IPS-18a (cell line): ENCODE data around the gene CRHR2.

Source experiments
- H3K27ac ChIP-seq: one replicate; pipeline ENCODE4 v1.5.1; 2013; ENCODE audit warnings: low read length
- H3K27me3 ChIP-seq: one replicate; pipeline ENCODE4 v1.6.1; 2013; ENCODE audit warnings: mild to moderate bottlenecking, low read length; ENCODE audit not compliant: control insufficient read depth, insufficient read depth
- H3K36me3 ChIP-seq: one replicate; pipeline ENCODE4 v1.6.1; 2013; ENCODE audit warnings: low read depth, low read length; ENCODE audit not compliant: control insufficient read depth
- H3K4me1 ChIP-seq: one replicate; pipeline ENCODE4 v1.6.1; 2013; ENCODE audit warnings: low read depth, low read length; ENCODE audit not compliant: control insufficient read depth
- H3K4me3 ChIP-seq: one replicate; pipeline ENCODE4 v1.5.1; 2013; ENCODE audit warnings: low read length
- H3K9ac ChIP-seq: one replicate; pipeline ENCODE4 v1.6.1; 2013; ENCODE audit warnings: mild to moderate bottlenecking, low read length, moderate library complexity
- H3K9me3 ChIP-seq: one replicate; pipeline ENCODE4 v1.6.1; 2013; ENCODE audit warnings: low read depth, low read length; ENCODE audit not compliant: control insufficient read depth

CRHR2 gene

GRCh38 chr7:30674420-30674819 is 7.8 kb downstream of the CRHR2 start:
- Histone ChIP-seq H3K9ac (no peak overlapping the region), H3K4me3 (no peak overlapping the region), H3K4me1 (no peaks in the 10 kb centered on the region), H3K27me3 (no peaks in the 10 kb centered on the region), H3K9me3 (no peaks in the 10 kb centered on the region), H3K27ac (no peak overlapping the region), H3K36me3 (no peaks in the 10 kb centered on the region)

GRCh38 chr7:30671793-30672465 is 10.3 kb downstream of the CRHR2 start:
- no peaks in the 10 kb centered on the region for H3K27me3 ChIP-seq
- no peaks in the 10 kb centered on the region for H3K4me1 ChIP-seq
- H3K27ac ChIP-seq, result no peak overlapping the region
- no peak overlapping the region for H3K4me3 ChIP-seq
- no peak overlapping the region for H3K9ac ChIP-seq
- no peaks in the 10 kb centered on the region for H3K9me3 ChIP-seq
- H3K36me3 ChIP-seq, result no peaks in the 10 kb centered on the region

- Histone ChIP-seq H3K27ac (no peak overlapping the region), H3K36me3 (no peaks in the 10 kb centered on the region), H3K4me1 (no peaks in the 10 kb centered on the region), H3K9ac (no peak overlapping the region), H3K9me3 (no peaks in the 10 kb centered on the region), H3K4me3 (no peak overlapping the region), H3K27me3 (no peaks in the 10 kb centered on the region)
Observed at GRCh38 chr7:30668102-30668501, 14.2 kb downstream of the CRHR2 start.

GRCh38 chr7:30667172-30667571 is 15.1 kb downstream of the CRHR2 start:
- no peak overlapping the region for H3K9ac ChIP-seq
- H3K36me3 ChIP-seq, result no peaks in the 10 kb centered on the region
- no peaks in the 10 kb centered on the region for H3K4me1 ChIP-seq
- H3K27ac ChIP-seq, result no peak overlapping the region
- no peaks in the 10 kb centered on the region for H3K9me3 ChIP-seq
- no peaks in the 10 kb centered on the region for H3K27me3 ChIP-seq
- H3K4me3 ChIP-seq, result no peak overlapping the region

GRCh38 chr7:30665449-30665848 is 16.8 kb downstream of the CRHR2 start:
- no peak overlapping the region for H3K9ac ChIP-seq
- no peaks in the 10 kb centered on the region for H3K9me3 ChIP-seq
- no peaks in the 10 kb centered on the region for H3K36me3 ChIP-seq
- H3K4me1 ChIP-seq, result no peaks in the 10 kb centered on the region
- no peaks in the 10 kb centered on the region for H3K27me3 ChIP-seq
- no peak overlapping the region for H3K27ac ChIP-seq
- H3K4me3 ChIP-seq, result no peak overlapping the region

GRCh38 chr7:30665043-30665442 is 17.2 kb downstream of the CRHR2 start:
- no peaks in the 10 kb centered on the region for H3K27me3 ChIP-seq
- H3K4me3 ChIP-seq, result no peak overlapping the region

GRCh38 chr7:30664184-30664885 is 17.9 kb downstream of the CRHR2 start:
- H3K9ac ChIP-seq, result no peak overlapping the region
- H3K9me3 ChIP-seq, result no peaks in the 10 kb centered on the region
- H3K4me3 ChIP-seq, result no peak overlapping the region

More at GRCh38 chr7:30665043-30665442, 17.2 kb downstream of the CRHR2 start:
- Histone ChIP-seq H3K4me1 (no peaks in the 10 kb centered on the region), H3K9me3 (no peaks in the 10 kb centered on the region), H3K36me3 (no peaks in the 10 kb centered on the region), H3K9ac (no peak overlapping the region), H3K27ac (no peak overlapping the region)

GRCh38 chr7:30663414-30663813 is 18.8 kb downstream of the CRHR2 start:
- Histone ChIP-seq H3K9ac (no peak overlapping the region), H3K36me3 (no peaks in the 10 kb centered on the region), H3K4me1 (no peaks in the 10 kb centered on the region), H3K4me3 (no peak overlapping the region), H3K27ac (no peak overlapping the region), H3K27me3 (no peaks in the 10 kb centered on the region), H3K9me3 (no peaks in the 10 kb centered on the region)

More at GRCh38 chr7:30664184-30664885, 17.9 kb downstream of the CRHR2 start:
- no peaks in the 10 kb centered on the region for H3K4me1 ChIP-seq
- no peaks in the 10 kb centered on the region for H3K27me3 ChIP-seq
- no peak overlapping the region for H3K27ac ChIP-seq
- H3K36me3 ChIP-seq, result no peaks in the 10 kb centered on the region

- H3K4me1 ChIP-seq, result no peaks in the 10 kb centered on the region
- H3K9me3 ChIP-seq, result no peaks in the 10 kb centered on the region
- no peak overlapping the region for H3K27ac ChIP-seq
- no peak overlapping the region for H3K9ac ChIP-seq
- H3K4me3 ChIP-seq, result no peak overlapping the region
- no peaks in the 10 kb centered on the region for H3K27me3 ChIP-seq
- no peaks in the 10 kb centered on the region for H3K36me3 ChIP-seq
Observed at GRCh38 chr7:30662431-30662939, 19.8 kb downstream of the CRHR2 start.

- no peaks in the 10 kb centered on the region for H3K36me3 ChIP-seq
- H3K9me3 ChIP-seq, result no peaks in the 10 kb centered on the region
- H3K4me1 ChIP-seq, result no peaks in the 10 kb centered on the region
- H3K4me3 ChIP-seq, result no peak overlapping the region
- no peak overlapping the region for H3K27ac ChIP-seq
- H3K27me3 ChIP-seq, result no peaks in the 10 kb centered on the region
- H3K9ac ChIP-seq, result no peak overlapping the region
Observed at GRCh38 chr7:30661926-30662325, 20.3 kb downstream of the CRHR2 start.

GRCh38 chr7:30660331-30661255 is 21.7 kb downstream of the CRHR2 start:
- Histone ChIP-seq H3K4me3 (no peak overlapping the region), H3K27ac (no peak overlapping the region), H3K36me3 (no peaks in the 10 kb centered on the region), H3K9ac (no peak overlapping the region), H3K9me3 (no peaks in the 10 kb centered on the region), H3K27me3 (no peaks in the 10 kb centered on the region), H3K4me1 (no peaks in the 10 kb centered on the region)
